GM18867 (cell line): Measurements from ENCODE around the gene ABCF1.

Source experiments
- ATAC-seq: cut with Tn5 transposase; IDR thresholded peaks from one replicate; pipeline ENCODE4 v1.9.1; 2021; ENCODE audit warnings: mild to moderate bottlenecking, moderate library complexity; ENCODE audit not compliant: unreplicated experiment

Gene ABCF1

DNA sequence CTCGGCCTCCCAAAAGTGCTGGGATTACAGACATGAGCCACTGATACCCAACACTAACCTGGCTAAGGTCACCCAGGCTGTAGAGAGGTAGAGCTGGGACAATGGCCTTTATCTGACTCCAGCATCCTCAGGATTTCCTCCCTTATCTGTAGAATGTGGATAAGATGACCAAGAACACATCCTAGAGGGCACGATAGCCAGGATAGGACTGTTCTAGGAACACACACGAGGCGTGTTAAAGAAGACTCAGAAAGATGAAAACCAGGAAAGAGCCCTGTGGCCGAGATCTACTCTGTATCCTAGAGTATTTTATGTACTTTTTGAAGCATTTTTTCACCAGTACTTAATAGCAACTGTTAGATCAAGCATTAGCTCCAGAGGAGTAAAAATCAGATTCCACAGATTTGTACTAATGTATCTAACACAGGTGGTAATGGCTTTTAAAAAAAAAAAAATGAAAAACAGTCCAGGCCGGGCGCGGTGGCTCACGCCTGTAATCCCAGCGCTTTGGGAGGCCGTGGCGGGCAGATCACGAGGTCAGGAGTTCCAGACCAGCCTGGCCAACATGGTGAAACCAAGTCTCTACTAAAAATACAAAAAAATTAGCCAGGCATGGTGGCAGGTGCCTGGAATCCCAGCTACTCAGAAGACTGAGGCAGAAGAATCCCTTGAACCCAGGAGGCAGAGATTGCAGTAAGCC, 28.5 kb downstream of the ABCF1 start:
- ATAC-seq: no peak

DNA sequence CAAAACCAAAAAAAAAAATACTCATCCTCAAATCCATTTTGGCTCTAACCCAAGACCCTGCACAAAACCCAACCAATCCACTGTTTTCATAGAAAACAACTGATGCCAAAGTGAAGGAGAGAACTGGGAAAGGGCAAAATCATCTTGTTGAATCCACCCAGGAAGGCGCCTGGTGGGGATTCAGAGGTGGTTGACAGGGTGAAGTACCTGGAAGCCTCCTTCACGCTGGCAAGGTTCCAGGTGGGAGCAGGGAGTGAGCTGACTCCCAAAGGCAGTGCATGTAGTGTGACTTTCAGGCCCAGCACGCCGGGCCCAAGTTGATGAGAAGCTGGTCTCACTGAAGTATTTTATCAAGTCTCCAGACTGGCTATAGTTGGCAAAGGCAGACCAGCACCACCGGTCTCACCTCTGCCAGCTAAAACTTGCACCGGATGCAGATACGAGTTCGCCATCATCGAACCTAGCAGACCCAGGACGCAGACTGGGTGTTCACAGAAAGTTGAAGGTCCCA, 29.3 kb downstream of the ABCF1 start:
- ATAC-seq: no peak

DNA sequence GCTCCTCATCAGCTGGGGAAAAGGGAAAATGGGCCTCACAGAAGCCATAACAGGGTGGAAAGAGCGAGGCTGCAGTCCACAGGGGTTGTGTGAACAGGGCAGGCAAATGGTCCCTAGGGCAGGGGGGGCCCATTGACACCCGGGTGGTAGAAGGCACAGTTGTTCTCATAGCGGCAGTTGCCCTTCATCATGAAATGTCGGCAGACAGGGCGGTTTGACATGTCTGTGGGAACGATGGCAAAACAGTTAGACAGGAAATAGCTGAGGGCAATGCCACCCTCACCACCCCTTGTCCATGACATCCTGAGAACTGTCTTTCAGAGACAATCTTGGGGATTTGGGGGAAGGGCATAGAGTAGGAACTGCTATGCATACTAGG, 30.2 kb downstream of the ABCF1 start:
- ATAC-seq: no peak

DNA sequence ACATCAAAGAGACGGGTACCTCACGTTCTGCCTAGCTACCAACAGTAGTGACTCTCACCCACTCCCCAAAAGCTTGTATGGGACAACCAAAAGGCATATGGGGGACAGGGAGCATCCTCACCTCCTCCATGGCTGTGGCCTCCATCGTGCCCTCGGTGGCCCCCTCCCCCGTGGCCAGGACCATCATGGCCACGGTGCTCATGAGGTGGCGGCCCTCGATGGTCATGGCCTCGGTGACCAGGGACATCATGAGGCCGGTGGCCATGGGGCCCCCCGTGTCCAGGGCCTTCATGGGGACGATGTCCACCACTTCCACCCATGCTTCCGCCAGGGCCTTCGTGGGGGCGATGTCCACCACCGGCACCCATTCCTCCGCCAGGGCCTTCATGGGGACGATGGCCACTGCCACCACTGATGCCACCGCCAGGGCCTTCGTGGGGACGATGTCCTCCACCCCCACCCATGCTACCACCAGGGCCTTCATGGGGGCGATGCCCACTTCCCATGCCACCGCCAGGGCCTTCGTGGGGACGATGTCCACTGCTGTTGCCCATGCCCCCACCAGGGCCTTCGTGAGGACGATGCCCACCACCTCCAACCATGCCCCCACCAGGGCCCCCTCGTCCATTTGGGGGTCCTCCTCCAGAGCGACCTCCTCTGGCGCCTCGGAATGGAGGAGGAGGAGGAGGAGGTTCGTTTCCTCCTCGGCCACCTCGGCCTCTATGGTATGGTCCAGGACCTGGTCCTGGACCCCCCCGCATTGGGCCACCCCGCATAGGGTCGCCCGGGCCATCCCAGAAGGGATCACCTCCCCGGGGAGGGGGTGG, 30.8 kb downstream of the ABCF1 start:
- ATAC-seq: no peak

DNA sequence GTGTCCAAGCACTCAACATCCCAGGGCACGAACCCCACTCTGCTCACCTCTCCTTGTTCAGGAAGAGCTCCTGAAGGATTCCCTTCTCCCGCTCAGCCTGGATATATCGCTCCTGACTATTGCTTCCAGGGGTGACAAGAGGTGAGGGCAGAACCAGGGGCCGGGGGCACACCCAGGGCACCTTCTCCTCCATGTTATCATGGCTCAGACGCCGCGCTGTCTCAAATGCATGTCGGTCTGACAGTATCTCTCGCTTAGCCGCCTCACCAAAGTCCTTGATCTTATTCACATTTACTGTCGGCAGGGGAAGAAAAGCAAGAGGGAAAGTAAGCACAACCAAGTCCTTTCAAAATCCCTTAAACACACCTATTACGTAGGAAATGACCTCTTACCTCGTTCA, 32.7 kb downstream of the ABCF1 start:
- ATAC-seq: no peak

DNA sequence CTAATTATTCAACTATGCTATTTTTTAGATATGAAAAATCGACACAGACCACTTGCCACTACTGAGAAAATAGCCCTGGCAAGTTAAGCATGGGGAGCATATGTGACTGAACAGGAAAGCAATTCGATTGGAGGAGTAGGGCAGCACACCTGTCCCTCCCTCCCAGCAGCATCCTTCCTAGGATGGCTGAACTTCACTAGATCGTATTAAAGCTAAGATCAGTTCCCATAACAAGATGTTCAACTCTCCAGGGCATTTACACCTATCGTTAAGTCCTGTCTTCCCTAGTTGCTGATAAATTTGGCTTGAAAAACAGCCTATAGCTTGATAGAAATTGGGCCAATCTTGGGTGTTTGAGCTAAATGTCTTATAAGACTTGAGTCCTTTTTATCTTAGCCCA, 38.8 kb downstream of the ABCF1 start:
- no peak for ATAC-seq

DNA sequence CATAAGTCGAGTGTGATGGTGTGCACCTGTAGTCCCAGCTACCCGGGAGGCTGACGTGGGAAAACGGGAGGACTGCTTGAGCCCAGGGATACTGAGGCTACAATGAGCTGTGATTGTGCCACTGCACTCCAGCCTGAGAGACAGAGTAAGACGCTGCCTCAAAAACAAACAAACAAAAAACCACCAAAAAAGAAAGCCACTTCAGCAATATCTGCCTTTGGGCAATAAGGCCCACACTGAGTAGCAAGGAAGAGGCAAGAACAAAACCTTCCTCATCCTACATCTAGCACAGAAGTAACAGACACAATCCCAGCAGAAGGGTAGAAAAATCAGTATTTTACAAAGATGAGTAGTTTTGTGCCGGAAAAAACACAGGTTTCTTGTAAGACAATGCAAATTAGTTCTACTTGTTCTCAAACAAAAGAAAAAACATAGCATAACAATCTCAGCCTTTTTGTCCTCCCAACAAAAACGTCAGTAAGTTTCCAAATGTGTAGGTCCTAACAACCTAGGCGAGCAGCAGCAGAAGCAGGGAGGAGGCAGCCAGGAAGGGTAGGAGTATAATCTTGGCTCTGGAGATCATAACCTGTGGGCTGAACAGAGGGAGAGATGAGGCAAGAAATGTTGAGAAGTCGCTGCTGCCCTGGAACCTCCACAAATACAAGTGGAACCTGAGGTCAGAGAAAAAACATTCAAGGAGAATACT, 40.1 kb downstream of the ABCF1 start:
- no peak for ATAC-seq

DNA sequence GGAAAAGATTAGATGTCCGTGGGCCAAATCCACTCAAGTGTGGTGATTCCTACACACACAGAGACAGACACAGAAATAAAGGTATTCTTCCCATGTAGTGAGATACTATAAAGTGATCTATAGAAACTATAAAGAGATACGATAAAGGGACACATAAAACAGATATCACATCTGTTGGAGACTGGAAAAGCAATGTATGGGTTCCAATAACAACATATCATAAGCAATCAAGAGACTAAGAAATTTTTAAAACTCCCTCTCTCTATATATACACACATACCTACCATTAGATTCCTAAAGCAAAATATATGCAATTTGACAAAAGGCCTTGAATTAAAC, 40.6 kb downstream of the ABCF1 start:
- no peak for ATAC-seq

DNA sequence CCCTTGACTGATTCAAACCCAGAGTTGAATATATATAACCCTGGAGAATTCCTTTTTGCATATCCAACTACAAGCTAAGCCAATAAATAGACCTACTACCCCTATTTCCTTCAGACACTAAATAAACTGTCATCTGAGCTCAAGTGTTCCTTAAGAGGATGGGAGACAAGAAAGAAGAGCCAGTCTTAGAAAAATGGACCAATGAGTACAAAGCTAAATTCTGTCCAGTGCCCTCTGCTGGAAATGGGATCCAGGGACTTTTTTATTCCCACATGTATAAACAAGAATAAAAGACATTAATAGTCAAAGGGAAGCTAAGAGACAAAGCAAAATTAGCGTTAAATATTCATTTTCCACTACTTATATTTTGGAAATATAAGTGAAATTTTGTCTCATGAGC, 41.0 kb downstream of the ABCF1 start:
- ATAC-seq: no peak

DNA sequence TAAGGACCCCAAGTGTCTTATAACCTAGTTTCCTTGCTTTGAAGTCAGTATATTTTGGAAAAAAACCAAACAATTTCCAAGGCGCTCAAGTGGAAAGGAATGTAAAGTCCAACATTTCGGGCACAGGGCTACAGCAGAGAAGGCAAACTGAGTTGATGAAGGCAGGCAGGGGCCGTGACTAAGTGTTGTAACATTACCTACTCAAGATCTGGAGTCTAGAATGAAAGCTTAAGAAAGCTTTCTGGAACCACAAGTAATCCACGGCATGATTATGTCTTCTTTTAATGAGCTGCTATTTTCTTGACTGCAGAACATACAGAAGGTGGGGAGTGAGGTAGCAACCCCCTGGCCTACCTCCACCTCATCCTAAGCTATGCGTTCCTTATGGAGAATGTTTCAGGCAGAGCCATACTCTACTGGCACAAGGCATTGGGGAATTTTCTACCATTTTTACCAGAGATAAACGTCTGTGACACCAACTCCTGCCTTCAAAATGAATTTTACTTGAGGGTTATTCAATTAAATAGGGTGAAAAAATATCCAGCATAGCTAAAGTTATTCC, 41.5 kb downstream of the ABCF1 start:
- ATAC-seq: no peak

DNA sequence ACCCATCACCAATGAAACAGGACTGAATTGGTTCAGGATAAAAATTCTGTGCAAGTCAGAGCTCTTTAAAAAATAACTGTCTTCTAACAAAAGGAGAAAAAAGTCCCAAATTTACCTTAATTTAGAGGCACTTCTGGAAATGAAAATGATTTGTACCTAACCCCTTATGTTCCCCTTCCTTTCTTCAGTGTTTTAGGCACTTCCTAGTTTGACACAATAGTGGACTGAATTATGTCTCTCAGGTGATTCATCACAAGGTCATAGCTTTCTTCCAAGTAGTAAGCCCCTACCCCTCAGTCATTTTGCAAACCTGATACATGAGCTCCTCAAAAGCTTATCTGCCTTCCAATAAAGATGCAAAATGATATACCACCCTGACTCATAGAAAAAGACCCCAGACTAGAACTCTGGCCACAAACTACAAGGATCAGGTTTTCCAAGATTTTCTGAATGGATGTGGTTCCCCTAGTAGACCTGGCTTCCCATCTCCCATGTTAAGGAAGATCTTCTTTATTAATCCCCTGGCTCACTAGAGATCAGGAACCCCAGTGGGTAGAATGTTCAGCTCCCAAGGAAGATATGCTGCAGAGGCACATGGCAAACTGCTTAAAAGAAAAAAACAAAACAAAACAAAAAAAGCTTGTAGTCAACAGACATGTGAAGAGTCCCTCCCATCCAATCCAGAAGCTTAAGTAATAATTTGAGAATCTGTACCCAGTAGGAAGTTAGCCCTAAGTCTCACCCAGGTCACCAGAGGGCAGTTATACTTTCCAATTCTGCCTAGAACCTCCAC, 42.2 kb downstream of the ABCF1 start:
- ATAC-seq: no peak

DNA sequence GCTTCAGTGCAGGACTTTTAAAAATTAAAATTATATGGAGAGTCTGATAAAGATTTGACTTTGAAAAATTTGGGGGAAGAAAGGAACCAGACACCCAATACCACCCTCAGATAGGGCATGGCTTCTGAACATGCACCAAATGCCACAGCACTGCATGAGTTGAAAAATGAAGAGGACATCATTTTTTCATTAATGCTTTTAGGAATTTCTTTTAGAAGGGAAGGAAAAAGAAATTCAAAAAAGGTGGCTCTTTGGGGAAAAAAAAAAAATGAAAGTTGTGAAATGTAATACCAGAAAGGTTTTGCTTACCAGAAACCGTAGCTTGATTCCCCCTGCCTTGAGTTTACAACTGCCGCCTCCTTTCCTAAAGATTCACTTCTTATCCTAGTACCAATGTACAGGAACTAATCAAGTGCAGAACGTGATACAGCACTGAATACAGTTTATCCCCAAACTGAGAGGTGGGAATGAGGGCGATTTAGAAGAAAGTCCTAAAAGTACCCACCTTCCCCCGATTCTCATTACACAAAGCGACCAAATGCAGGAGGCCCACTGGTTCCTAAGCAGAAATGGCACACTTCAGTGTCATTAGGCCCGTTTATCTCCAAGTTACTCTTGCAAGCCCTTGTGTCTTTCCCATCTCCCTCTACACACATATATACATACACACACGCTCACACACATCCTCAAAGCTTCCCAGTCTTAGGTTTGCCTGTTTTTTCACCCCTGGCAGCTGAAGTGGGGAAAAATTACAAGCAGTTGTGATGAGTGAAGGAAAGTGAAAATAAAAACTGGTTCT, 43.0 kb downstream of the ABCF1 start:
- no peak for ATAC-seq

DNA sequence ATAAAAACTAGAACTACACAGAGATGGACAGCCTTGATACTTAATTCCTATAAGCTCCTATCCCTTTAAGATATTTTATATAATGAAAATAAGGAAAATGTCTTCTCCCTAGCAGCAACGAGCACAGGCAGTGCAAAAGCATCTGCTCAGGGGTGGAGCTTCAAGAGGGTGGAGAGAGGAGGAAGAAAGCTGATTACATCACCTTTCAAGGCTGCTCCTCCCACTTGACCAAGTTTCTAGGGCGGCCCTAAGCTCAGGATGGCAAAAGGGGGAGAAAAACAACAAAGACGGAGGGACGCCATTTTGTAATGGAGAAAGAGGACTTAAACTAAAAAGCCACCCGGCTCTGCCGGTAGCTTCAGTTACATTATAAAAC, 43.6 kb downstream of the ABCF1 start:
- ATAC-seq: peak; percentile 39

DNA sequence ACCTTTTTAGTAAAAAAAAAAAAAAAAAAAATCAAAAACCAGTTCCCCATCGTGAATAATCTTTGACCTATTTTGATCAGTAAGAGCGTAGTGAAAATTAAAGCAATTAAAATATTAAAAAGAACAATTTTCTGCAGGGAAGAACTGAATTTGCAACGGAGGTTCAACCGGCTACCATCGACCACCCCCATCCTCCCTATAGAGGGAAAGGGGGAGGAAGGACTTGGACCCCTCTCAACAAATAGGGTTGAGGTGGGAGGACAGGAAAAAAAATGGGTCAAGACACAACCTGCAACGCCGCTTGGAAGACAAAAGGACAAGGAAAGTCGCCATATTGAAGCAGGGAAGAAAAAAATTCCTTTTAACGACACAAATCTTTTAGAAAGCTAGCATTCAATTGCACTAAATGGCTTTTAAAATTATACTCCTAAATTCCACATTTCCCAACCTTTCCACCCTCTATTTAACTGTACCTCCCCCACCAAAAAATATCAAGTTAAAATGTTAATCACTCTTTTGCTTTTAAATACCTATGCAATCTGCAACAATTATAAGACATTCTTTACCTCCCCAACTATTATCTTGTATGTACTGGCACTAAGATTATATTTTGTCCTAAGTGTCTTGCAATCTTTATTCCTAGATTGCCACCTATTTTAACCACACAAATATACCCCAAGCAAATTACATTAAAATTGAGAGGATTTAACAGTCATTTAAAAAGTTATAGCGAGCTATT, 44.1 kb downstream of the ABCF1 start:
- no peak for ATAC-seq

DNA sequence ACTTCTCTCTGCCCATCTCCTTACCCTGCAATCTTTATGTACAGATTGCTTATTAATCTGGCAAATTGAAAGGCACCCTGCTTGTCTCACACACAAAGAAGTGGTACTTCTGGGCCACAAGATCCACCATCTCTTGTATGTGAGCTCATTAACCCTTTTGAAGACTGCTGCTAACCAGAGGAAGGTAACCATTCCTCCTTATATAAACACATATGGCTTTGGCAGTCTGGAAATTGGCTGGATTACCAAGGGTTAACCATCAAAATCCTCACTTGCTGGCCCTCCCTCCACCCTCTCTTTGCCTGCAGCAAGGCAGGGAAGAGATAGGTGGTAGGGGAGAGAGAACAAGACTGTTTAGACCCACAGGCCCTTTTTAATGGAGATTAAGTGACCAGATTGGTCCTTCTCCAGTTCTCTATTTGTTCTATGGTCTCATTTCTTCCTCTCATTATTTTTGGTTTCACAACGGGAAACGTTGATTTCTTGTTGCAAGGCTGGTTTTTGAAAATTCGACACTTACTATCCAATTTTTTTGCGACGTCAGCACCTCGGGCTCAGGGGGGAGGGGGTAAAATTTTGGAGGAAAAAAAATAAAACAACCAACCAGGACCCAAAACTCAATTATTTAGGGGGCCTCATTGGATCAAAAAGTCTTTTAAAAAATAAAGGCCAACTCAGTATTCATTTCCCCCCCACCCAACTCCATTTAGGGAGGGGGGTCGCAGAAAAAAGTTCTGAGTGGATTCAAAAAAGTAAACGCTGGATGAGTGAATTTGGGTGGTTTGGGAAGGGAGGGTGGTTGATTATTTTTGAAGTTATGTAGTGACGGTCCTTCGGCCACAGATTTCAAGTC, 44.9 kb downstream of the ABCF1 start:
- ATAC-seq: no peak

DNA sequence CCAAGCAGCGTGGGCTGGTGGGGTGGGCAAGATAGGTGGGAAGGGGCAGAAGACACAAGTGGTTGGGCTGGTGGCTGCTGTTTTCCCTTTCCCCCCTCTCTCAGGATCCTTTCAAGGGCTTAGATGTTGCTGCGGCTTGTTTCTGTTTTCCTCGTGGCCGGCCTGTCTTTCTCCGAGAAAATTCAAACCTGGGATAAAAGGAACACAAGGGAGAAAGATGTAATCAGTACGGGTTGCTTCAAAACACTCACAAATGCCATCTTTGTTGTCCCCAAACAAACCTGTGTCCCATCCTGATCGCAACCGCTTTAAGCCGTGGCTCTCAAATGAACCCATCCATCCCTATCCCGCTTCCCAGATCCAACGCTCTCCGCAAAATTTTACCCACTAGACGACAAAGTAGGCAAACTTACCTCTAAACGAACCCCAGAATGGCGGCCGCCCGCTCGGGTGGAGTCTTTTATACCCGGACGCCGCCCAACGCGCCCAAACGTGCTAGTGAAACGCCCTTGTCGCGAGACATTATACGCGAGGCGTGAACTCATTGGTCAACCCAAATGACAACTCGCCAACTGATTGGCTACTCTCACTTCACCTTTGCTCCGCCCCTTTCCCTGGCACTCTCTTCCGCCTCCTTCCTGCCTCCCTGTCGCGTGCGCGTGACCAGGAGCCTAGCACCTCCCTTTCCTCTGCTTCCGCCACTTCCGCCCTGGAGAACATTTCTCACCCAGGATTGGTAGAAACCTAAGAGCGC, 45.7 kb downstream of the ABCF1 start, which contains the start of gene PPP1R10:
Gene PPP1R10, minus strand, starts transcription at position 433 of the 754 bp plus-strand sequence. CDS start 7,299 bp downstream, outside the sequence.
- ATAC-seq: peak; percentile 81

DNA sequence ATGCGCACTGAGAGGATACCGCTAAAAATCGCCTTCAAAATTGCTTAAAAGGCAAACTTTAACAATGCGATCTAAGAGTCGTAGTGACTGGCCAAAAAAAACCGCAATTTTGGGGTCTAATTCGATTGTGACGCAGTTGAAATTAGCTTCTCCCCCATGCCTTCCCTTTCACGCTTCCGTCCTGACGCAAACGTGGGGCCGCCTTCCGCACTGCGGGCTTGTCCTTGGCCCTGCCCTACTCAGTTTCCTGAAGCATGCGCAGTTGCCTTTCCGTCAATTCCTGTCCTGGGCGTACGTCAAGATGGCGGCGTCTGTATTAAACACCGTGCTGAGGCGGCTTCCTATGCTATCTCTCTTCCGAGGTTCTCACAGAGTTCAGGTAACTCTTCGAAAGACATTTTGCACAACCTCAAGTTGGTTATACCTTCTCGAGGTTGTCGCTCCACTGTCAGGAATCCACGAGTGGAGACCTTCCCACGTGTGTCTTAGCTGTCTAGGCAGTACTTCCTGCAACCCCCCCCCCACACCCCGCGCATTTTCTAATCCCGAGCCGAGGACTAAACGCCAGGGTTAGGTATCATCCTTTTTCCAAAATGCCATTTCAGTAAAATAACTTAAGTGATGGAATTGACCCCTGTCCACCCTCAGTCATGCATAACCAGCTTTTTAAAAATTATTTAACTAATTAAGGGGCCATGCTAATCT, 46.5 kb downstream of the ABCF1 start, which contains the start of gene MRPS18B:
Gene MRPS18B, plus strand, starts transcription at position 276 of the 705 bp plus-strand sequence. Its CDS starts 26 bp downstream, at position 302.
- peak; percentile 72 for ATAC-seq
